NCI-H82 treated with DMSO at 0.1 percent for 48 hours (cell line): ENCODE data around the gene ARRB2.

Experiments used
- DNase-seq: peaks from one replicate; lab custom pipeline; 2025; ENCODE audit not compliant: unreplicated experiment; lab: John Stamatoyannopoulos, UW

Gene ARRB2

GRCh38 chr17:4748686-4749085 is 38.3 kb downstream of the ARRB2 start:
- DNase-seq, result no peak

GRCh38 chr17:4750606-4751005 is 40.2 kb downstream of the ARRB2 start:
- DNase-seq, result no peak

- no peak for DNase-seq
These were observed 41.5 kb downstream of the ARRB2 start for GRCh38 chr17:4751932-4752331.

- no peak for DNase-seq
These were observed 43.0 kb downstream of the ARRB2 start for GRCh38 chr17:4753392-4753791.

GRCh38 chr17:4759776-4760236 is 49.4 kb downstream of the ARRB2 start:
- DNase-seq, result no peak

- DNase-seq, result no peak
These were observed 54.2 kb downstream of the ARRB2 start for GRCh38 chr17:4764595-4764994.

- no peak for DNase-seq
These were observed 55.8 kb downstream of the ARRB2 start for GRCh38 chr17:4766201-4766600.

- DNase-seq, result no peak
These were observed 56.3 kb downstream of the ARRB2 start for GRCh38 chr17:4766723-4767122.

- no peak for DNase-seq
These were observed 57.9 kb downstream of the ARRB2 start for GRCh38 chr17:4768298-4768697.

- DNase-seq, result no peak
These were observed 59.2 kb downstream of the ARRB2 start for GRCh38 chr17:4769628-4770027.
